ENCODE measurements around the gene HEG1. TPM values are rescaled to one million over a fixed set of nuclear protein-coding genes. Genes with fewer than 3 reads are reported as not detected.

Gene HEG1
- total RNA-seq, 1 experiment from 2014 or later: 69.8 TPM

GRCh38 chr3:124952282-124952855, 103.4 kb downstream of the HEG1 start:
- Histone ChIP-seq H3K9me3 (peaks cover 5% of the 10 kb centered on the region; the same call in 1 of the 2 replicates), H3K27me3 (replicated peaks; ENCODE audit: control insufficient read depth, insufficient read depth, low read length) (no peaks in the 10 kb centered on the region), H3K4me1 (no peaks in the 10 kb centered on the region), H3K4me3 (ENCODE audit: low read depth, low read length) (no peak overlapping the region), H3K36me3 (ENCODE audit: control insufficient read depth, insufficient read depth, low read length) (no peaks in the 10 kb centered on the region)
- BruUV-seq (replicated peaks): no TSS peak
- CTCF ChIA-PET: interaction anchor here (1.3 kb wide), 1 partner anchor 26 kb away, joined by 4 read pairs; no protein-coding TSS in a partner anchor
- intact Hi-C loops (cut with micrococcal nuclease; ENCODE audit: unreplicated experiment): no loop called here
- no peak overlapping the region for H3K4me3 Mint-ChIP-seq (ENCODE audit: unreplicated experiment)
- H3K36me3 Mint-ChIP-seq (ENCODE audit: insufficient read depth, unreplicated experiment): no peaks in the 10 kb centered on the region
- H3K27ac Mint-ChIP-seq (ENCODE audit: unreplicated experiment): no peak overlapping the region
- TF ChIP-seq CTCF (IDR thresholded peaks at IDR 0.05; ENCODE audit: insufficient read depth in 1 of 2, low read depth in 1 of 2, low read length in 1 of 2, severe bottlenecking in 1 of 2, unreplicated experiment in 1 of 2): no peak
- H3K4me1 Mint-ChIP-seq (ENCODE audit: low read depth, unreplicated experiment): no peaks in the 10 kb centered on the region
- H3K27me3 Mint-ChIP-seq (ENCODE audit: insufficient read depth, unreplicated experiment): no peaks in the 10 kb centered on the region
- DNase-seq: no peak
- POLR2A ChIA-PET: no interaction called here
- H3K9me3 Mint-ChIP-seq (ENCODE audit: unreplicated experiment): no peaks in the 10 kb centered on the region

GRCh38 chr3:124951511-124952281, 104.1 kb downstream of the HEG1 start:
- BruUV-seq (replicated peaks): no TSS peak
- Histone ChIP-seq H3K9me3 (peaks cover 5% of the 10 kb centered on the region; the same call in 1 of the 2 replicates), H3K4me3 (ENCODE audit: low read depth, low read length) (no peak overlapping the region), H3K36me3 (ENCODE audit: control insufficient read depth, insufficient read depth, low read length) (no peaks in the 10 kb centered on the region), H3K27me3 (replicated peaks; ENCODE audit: control insufficient read depth, insufficient read depth, low read length) (no peaks in the 10 kb centered on the region), H3K4me1 (no peaks in the 10 kb centered on the region)
- peak in 1 of 2 experiments; percentile 39 for DNase-seq
- ChIA-PET CTCF (interaction anchor here (1.3 kb wide), 1 partner anchor 25 kb away, joined by 4 read pairs; no protein-coding TSS in a partner anchor), POLR2A (no interaction called here)
- Mint-ChIP-seq H3K27me3 (ENCODE audit: insufficient read depth, unreplicated experiment) (no peaks in the 10 kb centered on the region), H3K4me1 (ENCODE audit: low read depth, unreplicated experiment) (no peaks in the 10 kb centered on the region), H3K4me3 (ENCODE audit: unreplicated experiment) (no peak overlapping the region), H3K27ac (ENCODE audit: unreplicated experiment) (no peak overlapping the region), H3K9me3 (ENCODE audit: unreplicated experiment) (peaks cover 3% of the 10 kb centered on the region), H3K36me3 (ENCODE audit: insufficient read depth, unreplicated experiment) (no peaks in the 10 kb centered on the region)
- intact Hi-C loops (cut with micrococcal nuclease; ENCODE audit: unreplicated experiment): no loop called here
- no peak for TF ChIP-seq CTCF (IDR thresholded peaks at IDR 0.05; ENCODE audit: insufficient read depth in 1 of 2, low read depth in 1 of 2, low read length in 1 of 2, severe bottlenecking in 1 of 2, unreplicated experiment in 1 of 2)

GRCh38 chr3:124950026-124950425, 105.8 kb downstream of the HEG1 start:
- Mint-ChIP-seq H3K27me3 (ENCODE audit: insufficient read depth, unreplicated experiment) (no peaks in the 10 kb centered on the region), H3K27ac (ENCODE audit: unreplicated experiment) (no peak overlapping the region), H3K9me3 (ENCODE audit: unreplicated experiment) (peaks cover 9% of the 10 kb centered on the region), H3K4me3 (ENCODE audit: unreplicated experiment) (no peak overlapping the region), H3K4me1 (ENCODE audit: low read depth, unreplicated experiment) (no peaks in the 10 kb centered on the region), H3K36me3 (ENCODE audit: insufficient read depth, unreplicated experiment) (no peaks in the 10 kb centered on the region)
- CTCF ChIA-PET: no interaction called here
- H3K9me3 ChIP-seq: no peaks in the 10 kb centered on the region
- no TSS peak for BruUV-seq (replicated peaks)
- H3K4me3 ChIP-seq (ENCODE audit: low read depth, low read length): no peak overlapping the region
- no peaks in the 10 kb centered on the region for H3K27me3 ChIP-seq (replicated peaks; ENCODE audit: control insufficient read depth, insufficient read depth, low read length)
- no peak for TF ChIP-seq CTCF (IDR thresholded peaks at IDR 0.05; ENCODE audit: insufficient read depth in 1 of 2, low read depth in 1 of 2, low read length in 1 of 2, severe bottlenecking in 1 of 2, unreplicated experiment in 1 of 2)
- H3K36me3 ChIP-seq (ENCODE audit: control insufficient read depth, insufficient read depth, low read length): no peaks in the 10 kb centered on the region
- intact Hi-C loops (cut with micrococcal nuclease; ENCODE audit: unreplicated experiment): no loop called here
- H3K4me1 ChIP-seq: no peaks in the 10 kb centered on the region
- DNase-seq: no peak
- POLR2A ChIA-PET: no interaction called here

All from Caco-2 (cell line).